ENCODE results near the gene NR6A1.

Gene NR6A1

DNA sequence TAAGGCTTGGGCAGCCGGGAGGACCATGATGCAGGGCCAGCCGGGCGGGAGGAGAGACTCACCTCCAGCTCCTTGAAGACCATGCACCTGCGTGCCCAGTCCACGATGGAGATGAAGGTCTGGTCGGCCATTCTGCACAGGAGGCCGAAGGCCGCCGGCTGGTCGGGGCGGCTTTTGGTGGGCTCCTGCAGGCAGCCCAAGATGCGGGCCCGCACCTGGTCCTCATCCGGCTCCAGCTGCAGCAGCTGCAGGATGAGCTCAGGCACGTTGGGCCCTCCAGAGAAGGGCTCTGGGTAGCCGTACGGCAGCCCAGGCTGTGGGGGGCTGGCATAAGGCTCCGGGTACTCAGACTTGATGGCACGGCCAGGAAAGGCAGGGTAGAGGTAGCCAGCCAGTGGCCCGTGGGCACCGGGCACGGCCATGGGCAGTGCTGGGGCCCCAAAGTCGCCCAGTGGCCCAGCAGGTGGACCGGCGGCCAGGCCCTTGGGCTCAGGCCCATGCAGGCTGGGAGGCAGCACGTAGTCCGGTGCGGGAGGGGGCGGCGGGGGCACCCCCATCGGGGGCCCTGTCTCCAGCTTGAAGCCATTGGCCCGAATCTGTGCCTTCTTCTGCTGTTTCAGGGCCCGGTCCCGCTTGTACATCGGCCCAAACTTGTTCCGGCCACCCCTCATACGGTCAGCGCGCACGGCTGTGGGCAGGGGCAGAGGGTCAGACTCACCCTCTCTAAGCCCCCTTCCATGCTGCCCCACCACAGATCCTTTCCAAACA lies 270.9 kb downstream of the NR6A1 start:
- DNase-seq, result no peak

DNA sequence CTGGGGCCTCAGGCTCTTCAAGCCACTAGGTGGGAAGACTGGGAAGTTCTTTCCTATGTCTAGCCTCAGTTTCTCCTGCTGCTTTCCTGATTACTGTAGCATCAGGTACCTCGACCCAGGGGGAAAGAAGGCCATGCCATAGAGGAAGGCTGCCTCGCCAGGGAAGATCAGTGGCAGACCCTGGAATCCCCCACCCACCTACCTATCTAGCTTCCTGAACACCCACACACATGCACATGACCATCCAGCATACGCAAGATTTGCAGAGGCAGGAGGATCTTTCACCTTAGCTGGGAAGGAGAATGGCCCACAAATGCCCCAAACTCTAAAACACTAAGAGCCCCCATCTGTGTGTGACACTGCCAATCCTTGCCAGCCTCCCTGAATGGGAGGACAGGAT lies 271.9 kb downstream of the NR6A1 start:
- no peak for DNase-seq

DNA sequence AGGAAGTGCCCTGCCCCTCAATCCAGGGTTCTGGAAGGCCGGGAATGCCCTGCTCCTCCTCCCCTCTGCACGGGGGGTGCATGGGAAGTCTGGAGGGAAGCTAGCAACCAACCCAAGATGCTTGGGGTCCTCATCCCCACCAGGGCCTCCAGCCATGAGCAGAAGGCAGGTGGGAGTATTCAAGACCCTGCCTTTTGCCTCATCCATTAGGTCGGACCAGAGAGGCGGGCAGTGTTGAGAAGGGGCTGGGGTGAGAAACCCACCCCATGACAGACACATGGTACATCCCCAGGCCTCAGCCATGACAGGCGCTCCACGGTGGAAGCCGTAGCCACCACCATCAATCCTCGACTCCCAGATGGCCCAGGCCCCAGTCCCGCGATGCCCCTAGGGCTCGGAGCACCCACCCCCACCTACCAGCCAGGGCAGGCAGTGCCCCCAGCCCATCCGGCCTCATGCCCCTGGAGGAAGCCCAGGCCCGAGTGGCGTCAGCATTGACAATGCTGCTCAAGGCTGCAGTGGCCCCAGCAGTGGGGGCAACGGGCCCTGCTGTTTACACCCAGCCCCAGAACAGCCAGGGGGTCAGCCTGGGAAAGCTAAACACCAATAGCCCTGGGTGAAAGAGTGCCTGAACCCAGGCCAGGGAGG lies 272.5 kb downstream of the NR6A1 start:
- no peak for DNase-seq

DNA sequence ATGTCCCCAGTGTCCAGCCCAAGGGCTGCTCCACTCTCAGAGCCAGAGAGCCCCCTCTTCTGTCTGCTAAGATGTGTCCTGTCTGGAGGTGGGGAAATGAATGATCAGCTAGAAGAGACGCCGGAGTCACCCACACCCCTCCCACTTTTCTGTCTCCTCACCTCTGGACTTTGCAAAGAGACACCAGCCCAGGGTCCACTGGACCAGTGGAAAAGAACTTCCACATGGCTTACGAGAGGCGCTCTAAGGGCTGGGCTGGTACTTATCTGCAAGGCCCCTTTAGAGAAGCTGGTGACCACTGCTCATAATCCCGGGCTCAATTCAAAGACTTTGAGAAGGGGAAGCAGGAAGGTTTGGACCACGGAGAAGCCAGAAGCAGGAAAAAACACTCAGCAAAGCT lies 273.1 kb downstream of the NR6A1 start:
- DNase-seq, result no peak

DNA sequence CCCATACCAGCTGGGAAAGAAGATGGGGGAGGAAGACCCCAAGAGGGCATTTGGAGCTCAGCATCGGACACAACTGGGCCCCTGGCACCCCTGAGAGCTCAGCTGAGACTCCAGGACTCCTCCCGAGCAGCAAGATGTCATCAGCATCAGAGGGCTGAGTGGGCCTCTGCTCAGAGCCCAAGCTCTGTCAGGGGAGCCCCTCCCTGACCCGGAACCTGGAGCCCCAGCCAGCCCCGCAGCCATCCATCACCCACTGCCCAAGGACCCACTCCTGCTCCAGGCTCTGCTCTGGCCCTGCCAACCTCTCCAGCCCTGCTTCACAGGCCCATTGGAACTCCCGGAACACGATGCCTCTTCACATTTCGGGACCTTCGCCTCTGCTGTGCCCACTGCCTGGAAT lies 273.7 kb downstream of the NR6A1 start:
- DNase-seq, result no peak

DNA sequence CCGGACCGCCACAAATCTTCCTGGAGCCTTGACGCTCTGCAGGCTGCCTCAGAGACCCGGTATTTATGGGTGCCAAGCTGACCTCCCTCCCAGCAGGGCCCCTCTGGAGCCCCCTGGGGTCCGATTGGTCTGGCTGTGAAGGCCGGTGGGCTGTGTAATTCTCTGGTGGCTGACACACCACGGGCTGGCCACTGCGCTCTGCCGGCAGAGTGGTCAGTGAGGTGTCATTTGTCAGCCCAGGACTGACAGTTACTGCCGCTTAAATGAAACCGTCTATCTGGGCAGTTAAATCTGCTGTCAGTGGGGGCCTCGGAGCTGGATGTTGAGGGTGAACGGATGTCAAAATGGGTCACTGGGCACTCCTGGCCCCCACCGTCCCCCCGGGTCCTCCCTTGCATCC lies 274.6 kb downstream of the NR6A1 start:
- no peak for DNase-seq

DNA sequence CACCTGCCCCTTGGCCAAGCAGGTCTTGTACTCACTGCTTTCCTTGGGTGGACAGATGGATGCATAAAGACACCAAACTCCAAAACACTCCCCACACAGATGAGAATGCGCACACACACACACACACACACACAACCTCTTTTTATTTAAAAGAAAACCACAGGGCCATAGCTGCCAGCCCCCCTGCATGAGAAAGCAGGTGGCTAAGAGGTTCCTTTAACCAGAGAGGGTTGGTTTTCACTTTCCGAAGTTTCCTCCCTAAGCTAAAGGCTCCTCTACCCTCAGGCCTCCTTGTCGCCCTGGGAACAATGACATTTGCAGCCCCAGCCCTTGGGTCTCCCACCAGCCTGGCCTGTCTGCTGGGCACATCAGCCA lies 275.0 kb downstream of the NR6A1 start:
- no peak for DNase-seq

DNA sequence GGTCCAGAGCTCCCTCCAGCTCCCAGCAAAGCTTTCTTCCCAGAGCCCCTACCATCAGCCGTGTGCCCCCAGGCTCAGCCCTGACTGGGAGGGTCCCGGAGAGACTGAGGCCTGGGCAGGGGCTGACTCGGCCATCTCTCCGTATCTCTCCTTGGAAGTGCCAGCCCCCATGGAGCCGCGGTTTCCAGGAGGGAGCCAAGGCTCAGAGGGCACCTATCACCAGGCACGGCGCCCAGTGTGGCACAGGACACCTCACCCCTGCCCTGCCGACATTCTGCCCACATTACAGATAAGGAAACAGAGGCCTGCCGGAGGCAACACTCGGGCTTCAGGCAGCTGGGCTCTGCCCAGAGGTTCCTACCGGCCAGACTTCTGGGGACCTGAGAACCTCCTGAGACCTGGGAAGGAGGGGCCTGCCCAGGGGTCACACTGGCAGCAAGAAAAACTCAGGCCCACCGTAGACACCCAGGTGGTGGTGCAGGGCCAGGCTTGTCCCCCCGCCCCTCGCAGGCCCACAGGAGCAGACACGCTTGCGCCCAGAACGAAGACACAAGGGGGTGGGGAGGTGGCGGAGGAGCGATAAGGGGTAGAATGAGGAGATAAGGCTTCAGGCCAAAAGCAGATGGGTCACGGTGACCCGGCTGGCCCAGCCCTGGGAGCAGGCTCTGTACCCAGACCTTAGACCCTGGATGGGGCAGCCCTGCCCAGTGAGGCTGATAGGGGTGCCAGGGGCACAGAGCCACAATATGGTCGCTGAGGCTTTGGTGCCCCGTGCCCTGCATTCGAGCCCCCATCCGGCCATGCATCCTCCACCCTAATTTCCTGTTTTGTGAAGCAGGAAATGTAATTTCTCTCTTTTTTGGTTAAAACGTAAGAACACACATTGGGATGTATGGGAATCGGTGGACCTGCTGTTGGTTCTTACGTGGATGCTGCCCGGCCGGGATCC lies 275.7 kb downstream of the NR6A1 start:
- no peak for DNase-seq

DNA sequence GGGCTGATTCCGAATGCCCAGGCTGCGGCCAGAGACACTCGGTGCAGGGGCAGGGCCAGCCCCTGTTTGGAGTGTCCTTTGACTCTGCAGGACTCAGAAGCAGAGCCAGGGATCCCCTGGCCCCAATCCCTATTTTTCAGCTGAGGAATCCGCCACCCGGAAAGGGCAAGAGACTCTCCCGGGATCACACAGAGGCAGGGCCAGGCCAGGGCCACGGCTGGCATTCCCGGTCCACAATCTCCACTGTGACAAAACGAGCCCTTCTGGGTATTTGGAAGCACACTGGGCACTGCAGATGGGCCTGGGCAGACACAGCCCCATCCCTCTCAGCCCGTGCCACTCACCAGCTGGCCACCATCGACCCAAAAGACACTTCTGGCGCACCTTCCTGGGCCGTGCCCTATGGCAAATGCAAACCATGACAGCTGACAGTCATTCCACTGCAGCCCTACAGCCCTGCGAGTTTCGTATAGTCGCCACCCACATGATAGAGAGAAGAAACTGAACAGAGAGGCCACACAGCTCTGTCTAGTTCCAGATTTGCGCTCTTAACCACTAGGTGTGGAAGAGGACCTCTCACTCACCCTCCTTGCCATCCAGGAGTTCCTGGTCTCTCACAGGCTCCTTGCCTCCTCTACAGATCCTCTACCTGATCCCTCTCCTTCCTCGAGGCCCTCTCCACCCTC lies 277.2 kb downstream of the NR6A1 start:
- DNase-seq, result no peak

DNA sequence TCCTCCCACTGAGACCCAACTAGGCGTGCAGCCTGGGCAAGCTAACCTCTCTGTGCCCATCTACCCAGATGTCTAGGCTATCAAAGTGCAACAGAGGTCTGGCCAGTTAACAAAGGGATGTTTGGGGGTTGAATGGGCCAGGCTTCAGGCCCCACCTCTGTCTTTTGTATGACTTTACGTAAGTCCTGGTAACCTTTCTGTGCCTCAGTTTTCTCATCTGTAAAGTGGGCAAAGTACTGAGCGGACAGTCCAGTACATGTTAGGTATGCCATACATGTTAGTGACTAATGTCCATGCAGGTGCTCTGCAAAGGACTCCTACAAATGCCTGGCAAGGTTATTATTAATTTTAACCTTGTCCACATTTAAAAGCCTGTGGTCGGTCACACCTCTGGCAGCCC lies 277.9 kb downstream of the NR6A1 start:
- DNase-seq, result no peak

DNA sequence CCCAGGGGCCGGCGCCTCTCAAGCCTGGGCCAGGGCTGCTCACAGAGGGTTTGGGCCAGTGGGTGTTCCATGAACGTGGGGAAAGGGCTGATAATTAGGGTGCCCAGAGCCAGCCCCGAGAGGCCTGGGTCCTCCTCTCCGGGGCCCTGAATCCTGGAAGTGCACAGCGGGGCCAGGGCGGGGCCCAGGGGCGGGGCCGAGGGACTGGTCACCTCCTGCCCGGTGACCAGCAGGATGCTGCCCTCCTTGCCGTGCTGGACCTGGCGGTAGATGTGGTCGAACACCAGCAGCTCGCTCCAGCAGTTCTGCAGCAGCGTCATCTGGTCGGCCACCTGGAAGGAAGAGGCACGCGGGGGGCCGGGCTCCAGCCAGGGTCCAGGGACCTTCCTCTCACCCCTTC lies 278.3 kb downstream of the NR6A1 start:
- DNase-seq, result no peak

DNA sequence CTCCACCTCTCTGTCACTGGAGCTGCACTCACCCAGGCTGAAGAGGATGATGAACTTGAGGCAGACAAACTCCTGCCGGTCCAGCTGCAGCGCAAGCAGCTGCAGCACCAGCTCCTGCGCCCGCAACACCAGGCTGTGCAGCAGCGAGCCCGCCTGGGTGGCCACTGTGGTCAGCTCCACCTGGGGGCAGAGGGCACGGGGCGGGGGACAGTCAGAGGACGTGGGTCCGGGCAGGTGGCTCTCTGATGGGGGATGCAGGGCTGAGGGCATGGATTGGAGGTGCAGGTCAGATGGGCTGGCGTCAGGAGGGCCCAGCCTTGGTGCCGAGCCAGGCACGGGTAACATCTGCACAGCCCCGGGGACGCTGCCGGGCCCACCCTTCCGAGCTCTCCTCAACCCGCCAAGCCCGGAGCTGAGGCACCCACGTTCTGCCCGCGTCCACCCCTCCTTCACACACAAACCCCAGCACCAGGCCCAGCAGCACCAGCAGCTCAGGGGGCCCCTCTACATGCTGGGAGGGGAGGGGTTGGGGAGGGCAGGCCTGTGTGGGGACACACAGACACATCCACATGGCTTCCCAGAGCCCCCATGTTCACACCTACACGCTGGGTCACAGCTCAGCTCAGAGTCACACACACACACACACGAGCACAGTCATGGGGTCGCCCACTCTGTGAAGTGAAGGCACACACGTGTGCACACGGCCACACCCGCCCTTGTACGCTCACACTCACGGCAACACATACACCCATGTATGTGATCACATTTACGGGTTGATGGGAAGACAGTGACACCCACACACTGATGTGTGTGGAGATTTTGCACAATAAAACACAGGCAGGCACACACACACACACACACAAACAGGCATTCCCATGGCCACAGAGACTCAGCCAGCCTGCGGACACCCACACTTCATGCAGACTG lies 279.8 kb downstream of the NR6A1 start:
- no peak for DNase-seq

DNA sequence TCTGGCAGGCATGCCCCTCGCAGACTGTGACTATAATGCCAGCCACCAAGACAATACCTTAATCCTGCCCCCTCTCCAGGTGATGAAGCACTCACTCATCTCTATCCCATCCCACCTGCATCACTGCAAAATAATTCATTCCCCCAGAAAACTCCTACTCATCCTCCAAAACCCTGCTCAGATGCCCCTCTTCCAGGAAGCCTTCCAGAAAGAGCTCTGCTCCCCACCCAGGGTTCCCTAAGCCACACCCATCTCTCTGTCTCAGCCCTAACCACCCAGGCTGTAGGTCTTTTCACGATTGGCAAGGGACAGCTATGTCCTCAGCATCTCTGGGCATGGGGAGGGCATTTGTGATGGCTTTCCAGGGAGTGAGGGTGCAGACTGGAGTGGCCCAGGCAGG lies 281.1 kb downstream of the NR6A1 start:
- no peak for DNase-seq

DNA sequence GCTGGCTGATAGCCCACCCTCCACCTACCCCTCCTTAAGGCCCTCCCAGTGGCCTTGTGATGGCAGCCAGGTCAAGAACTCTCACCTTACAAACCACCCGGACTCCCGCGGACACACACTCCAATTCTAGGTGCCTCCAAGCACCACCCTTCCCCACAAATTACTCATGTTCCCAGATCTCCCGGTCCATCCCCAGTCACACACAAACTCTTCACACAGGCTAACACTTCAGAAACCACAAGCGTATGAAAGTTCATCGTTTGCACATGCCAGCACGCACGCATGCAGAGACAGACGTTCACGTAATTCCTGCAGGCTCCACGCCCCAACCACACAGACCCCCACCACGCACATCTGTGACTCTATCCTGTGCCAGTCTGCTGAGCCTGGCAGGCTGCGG lies 281.9 kb downstream of the NR6A1 start:
- no peak for DNase-seq

DNA sequence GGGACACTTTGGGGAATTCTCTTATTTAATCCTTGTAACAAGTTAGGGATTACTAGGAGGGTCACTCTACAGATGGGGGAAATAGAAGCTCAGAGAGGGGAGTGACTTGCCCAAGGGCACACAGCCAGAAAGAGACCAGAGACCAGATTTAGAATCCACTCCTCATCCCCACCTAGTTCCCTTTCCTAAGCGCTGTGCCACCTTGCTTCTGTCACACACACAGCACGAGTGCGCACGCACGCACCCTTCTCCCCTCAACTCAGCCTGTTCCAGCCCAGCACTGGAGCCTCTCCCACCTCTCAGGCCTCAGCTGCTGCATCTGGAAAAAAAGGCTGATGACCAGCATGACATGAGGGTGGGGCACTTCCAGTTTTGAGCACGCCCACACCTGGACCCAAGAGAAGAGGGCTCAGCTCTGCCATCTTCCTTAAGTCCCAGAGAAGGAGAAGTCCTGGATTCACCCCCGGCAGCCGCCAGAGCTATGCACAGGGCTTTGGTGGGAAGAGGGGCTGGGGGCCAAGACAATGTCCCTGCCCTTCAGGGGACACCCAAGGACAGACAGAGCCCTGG lies 282.4 kb downstream of the NR6A1 start:
- DNase-seq, result no peak

DNA sequence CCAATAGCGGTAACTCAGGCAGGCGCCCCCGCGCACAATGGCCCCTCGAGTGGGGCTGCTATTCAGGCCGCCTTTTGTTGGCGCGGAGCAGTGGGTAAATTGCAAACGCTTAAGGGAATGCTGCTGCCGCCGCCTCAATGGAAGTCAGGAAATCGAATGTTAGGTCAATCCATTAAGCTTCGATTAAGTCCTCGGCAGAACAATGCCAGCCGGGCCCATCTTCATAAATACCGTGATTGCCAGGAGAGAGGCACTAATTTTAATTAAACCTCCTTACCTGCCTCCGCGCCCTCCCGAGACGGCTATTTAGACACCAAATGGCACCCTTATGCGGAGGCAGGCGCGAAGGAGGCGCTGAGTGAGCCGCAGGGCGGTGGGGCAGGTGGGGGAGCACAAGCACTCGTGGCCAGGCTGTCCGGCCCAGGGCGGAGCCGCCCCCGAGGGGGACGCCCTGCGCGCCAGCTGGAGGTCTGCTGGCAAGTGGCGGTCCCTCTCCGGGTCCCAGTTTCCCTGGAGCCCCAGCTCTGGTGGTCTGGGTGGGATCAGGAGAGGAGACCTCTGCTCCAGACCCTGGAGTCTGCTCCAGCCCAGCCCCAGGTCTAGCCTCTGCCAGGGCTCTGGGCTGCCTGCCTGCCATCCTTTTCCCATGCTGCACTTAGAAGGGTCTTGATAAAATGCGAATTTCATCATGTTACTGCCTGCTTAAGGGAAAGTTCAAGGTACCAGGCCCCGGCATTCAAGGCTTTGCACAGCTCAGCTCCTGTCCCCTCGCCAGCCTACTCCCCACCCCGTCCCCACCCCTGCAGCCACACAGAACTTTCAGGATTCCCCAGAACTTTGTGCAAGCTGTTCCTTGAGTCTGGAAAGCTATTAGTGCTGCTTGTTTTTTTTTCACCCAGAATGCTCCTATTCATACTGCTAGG lies 283.6 kb downstream of the NR6A1 start:
- DNase-seq, result no peak

DNA sequence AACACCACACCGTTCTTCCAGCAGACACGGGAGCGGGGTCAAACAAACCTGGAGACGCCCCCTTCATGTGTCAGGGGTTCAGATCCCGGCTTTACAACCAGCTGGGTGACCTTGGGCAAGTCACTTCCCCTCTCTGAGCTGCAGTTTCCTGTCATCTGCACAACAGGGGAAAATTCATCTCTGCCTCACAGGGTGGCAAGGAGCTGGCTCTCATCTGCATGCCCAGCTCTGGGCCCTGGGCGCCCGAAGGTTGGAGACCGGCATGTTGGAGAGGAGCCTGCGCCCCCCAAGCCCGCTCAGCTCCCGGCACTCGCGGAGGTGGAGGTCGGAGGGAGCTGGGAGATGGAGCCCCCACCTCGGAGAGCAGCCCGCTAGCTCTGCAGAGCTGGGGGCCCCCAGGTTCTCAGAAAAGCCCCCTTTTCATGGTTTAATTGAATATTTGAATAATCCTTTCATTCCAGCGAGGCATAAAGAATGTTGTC lies 284.3 kb downstream of the NR6A1 start:
- DNase-seq, result no peak

DNA sequence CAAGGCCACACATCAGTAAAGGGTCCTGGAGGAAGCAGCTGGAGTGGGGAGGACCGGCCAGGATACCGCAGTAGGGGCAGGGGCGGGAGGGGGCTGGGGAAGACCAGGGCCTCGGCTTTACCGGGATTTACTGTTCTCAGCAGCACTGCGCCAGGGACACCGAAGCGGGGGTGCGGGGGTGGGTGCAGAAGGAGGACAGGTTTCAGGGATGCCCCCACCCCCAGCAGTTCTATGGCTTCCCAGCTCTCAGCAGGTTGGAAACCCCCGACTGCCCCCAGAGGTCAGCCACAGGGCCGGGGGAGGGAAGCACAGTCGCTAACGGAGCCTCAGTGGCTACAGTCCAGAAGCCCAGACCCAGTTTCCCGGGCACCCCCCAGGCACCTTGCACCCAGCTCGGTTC lies 285.2 kb downstream of the NR6A1 start:
- no peak for DNase-seq

DNA sequence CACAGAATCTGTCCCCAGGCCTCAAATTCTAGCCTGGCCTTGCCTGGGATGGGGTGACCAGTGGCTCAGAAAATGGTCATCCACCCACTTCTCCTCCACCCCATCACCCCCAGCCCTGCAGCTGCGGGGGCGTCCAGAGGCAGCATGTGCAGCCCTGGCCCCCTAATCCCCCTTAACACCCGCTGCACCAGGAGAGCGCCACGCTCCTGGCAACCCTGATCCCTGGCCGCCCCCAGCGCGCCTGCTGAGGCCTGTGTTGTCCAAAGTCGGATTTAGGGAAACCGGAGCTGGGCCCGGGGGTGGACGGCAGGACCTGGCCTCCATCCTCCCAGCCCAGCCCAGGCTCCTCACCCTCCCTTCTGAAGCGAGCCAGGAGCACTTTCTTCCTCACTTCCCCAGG lies 285.9 kb downstream of the NR6A1 start:
- DNase-seq, result no peak

DNA sequence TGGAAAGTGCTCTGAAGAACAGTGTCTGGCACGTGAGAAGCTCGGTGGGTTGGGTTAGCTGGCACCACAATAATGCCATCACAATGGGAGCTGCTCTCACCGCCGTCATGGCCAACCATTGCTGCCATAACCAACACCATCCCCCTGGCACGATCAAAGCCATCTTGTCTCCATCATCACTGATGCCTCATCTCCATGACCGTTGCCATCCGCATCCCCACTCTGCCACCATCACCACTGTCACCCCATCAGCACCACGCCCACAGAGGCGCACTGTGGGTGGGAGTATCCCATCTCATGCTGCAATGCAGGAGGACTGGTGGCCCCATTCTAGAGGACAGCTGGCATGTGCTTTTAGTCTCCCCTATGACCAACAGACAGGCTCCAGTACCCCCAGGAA lies 287.6 kb downstream of the NR6A1 start:
- no peak for DNase-seq

All from NCI-H1694 (cell line).